GM19463 (cell line): ENCODE data around the gene SLC6A15.

Experiments used
- ATAC-seq: cut with Tn5 transposase; IDR thresholded peaks from one replicate; pipeline ENCODE4 v1.9.1; 2021; ENCODE audit warnings: mild to moderate bottlenecking, moderate library complexity; ENCODE audit not compliant: unreplicated experiment

The SLC6A15 gene

GRCh38 chr12:84810611-84811010 is 102.0 kb downstream of the SLC6A15 start:
- no peak for ATAC-seq
